Stimulated activated CD8-positive, alpha-beta memory T cell treated with anti-CD3 and anti-CD28 coated beads, Interleukin-7, amount 100 ng/mL, for 24 hours (primary cell): ENCODE measurements around the gene CAMTA1.

Experiments used
- DNase-seq: peaks from one replicate; pipeline ENCODE4 v3.0.0-alpha.2; 2020; ENCODE audit warnings: low read depth

The CAMTA1 gene

GRCh38 chr1:7576946-7577657, 791.8 kb downstream of the CAMTA1 start:
- no peak for DNase-seq

GRCh38 chr1:7578206-7578605, 793.0 kb downstream of the CAMTA1 start:
- no peak for DNase-seq

GRCh38 chr1:7579016-7579415, 793.8 kb downstream of the CAMTA1 start:
- DNase-seq, result no peak

GRCh38 chr1:7579831-7580804, 794.9 kb downstream of the CAMTA1 start:
- no peak for DNase-seq

GRCh38 chr1:7580923-7581753, 795.9 kb downstream of the CAMTA1 start:
- DNase-seq, result no peak

GRCh38 chr1:7581754-7582459, 796.7 kb downstream of the CAMTA1 start:
- DNase-seq, result no peak

GRCh38 chr1:7582460-7582972, 797.3 kb downstream of the CAMTA1 start:
- DNase-seq, result no peak

- DNase-seq, result no peak
Observed at GRCh38 chr1:7583291-7584096, 798.2 kb downstream of the CAMTA1 start.

GRCh38 chr1:7584157-7584556, 798.9 kb downstream of the CAMTA1 start:
- DNase-seq, result no peak

GRCh38 chr1:7584643-7585042, 799.4 kb downstream of the CAMTA1 start:
- no peak for DNase-seq

- no peak for DNase-seq
Observed at GRCh38 chr1:7585216-7585907, 800.1 kb downstream of the CAMTA1 start.

- DNase-seq, result no peak
Observed at GRCh38 chr1:7586031-7586941, 801.0 kb downstream of the CAMTA1 start.

GRCh38 chr1:7587108-7587772, 802.0 kb downstream of the CAMTA1 start:
- no peak for DNase-seq

GRCh38 chr1:7587773-7588456, 802.7 kb downstream of the CAMTA1 start:
- no peak for DNase-seq

GRCh38 chr1:7588457-7588827, 803.2 kb downstream of the CAMTA1 start:
- DNase-seq, result no peak

- DNase-seq, result no peak
Observed at GRCh38 chr1:7589080-7589735, 804.0 kb downstream of the CAMTA1 start.

GRCh38 chr1:7589774-7590425, 804.6 kb downstream of the CAMTA1 start:
- DNase-seq, result no peak
